DND-41 (cell line): ENCODE results near the gene SUN5.

Experiments
- CTCF ChIP-seq: IDR thresholded peaks from 2 replicates; pipeline ENCODE4 v1.5.1; 2012; ENCODE audit warnings: borderline replicate concordance, low read length, moderate library complexity, mild to moderate bottlenecking; ENCODE audit not compliant: poor library complexity, severe bottlenecking; ENCODE audit errors: extremely low read depth
- EZH2 ChIP-seq: IDR thresholded peaks from 3 replicates; pipeline ENCODE4 v1.6.1; 2012; ENCODE audit warnings: borderline replicate concordance, low read depth, mild to moderate bottlenecking, moderate library complexity, low read length, inconsistent platforms; ENCODE audit not compliant: severe bottlenecking

GRCh38 chr20:32957459-32957858, 46.8 kb downstream of the SUN5 start:
- TF ChIP-seq CTCF = no peak
- TF ChIP-seq EZH2 = no peak
